Measurements from ENCODE around the gene ZNF22.

GRCh38 chr10:44983895-44984278 lies 16.8 kb upstream of the ZNF22 start:
- TF ChIP-seq, protein P1, sequence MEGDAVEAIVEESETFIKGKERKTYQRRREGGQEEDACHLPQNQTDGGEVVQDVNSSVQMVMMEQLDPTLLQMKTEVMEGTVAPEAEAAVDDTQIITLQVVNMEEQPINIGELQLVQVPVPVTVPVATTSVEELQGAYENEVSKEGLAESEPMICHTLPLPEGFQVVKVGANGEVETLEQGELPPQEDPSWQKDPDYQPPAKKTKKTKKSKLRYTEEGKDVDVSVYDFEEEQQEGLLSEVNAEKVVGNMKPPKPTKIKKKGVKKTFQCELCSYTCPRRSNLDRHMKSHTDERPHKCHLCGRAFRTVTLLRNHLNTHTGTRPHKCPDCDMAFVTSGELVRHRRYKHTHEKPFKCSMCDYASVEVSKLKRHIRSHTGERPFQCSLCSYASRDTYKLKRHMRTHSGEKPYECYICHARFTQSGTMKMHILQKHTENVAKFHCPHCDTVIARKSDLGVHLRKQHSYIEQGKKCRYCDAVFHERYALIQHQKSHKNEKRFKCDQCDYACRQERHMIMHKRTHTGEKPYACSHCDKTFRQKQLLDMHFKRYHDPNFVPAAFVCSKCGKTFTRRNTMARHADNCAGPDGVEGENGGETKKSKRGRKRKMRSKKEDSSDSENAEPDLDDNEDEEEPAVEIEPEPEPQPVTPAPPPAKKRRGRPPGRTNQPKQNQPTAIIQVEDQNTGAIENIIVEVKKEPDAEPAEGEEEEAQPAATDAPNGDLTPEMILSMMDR (optimal IDR thresholded peaks at IDR 0.05 in 1 of 3, IDR thresholded peaks at IDR 0.05 in 1 of 3, conservative IDR thresholded peaks at IDR 0.05 in 1 of 3; ENCODE audit: extremely low read depth in 1 of 3, insufficient read depth in 2 of 3, low read length in 3 of 3), result no peak
- no peak for TF ChIP-seq EZH2 (IDR thresholded peaks at IDR 0.05; ENCODE audit: low read length)
